HG03175 (cell line): ENCODE measurements around the gene PDGFA.

Experiments
- ATAC-seq: cut with Tn5 transposase; IDR thresholded peaks from one replicate; pipeline ENCODE4 v1.9.1; 2021; ENCODE audit warnings: mild to moderate bottlenecking, moderate library complexity; ENCODE audit not compliant: unreplicated experiment

Gene PDGFA

GRCh38 chr7:519484-520390 lies at the start of gene PDGFA:
TSS of gene PDGFA (minus strand) at chr7:519846. CDS start at chr7:519001, 845 bp downstream.
- no peak for ATAC-seq

- no peak for ATAC-seq
Observed at GRCh38 chr7:568031-568951, 48.6 kb upstream of the PDGFA start.

GRCh38 chr7:567305-567883 lies 47.7 kb upstream of the PDGFA start:
- ATAC-seq: no peak

GRCh38 chr7:566100-566499 lies 46.5 kb upstream of the PDGFA start:
- no peak for ATAC-seq

GRCh38 chr7:564176-564865 lies 44.7 kb upstream of the PDGFA start:
- ATAC-seq: no peak

- ATAC-seq: no peak
Observed at GRCh38 chr7:563629-564170, 44.1 kb upstream of the PDGFA start.

- no peak for ATAC-seq
Observed at GRCh38 chr7:562789-563628, 43.4 kb upstream of the PDGFA start.

- no peak for ATAC-seq
Observed at GRCh38 chr7:562374-562675, 42.7 kb upstream of the PDGFA start.

GRCh38 chr7:561631-562373 lies 42.2 kb upstream of the PDGFA start:
- no peak for ATAC-seq

- no peak for ATAC-seq
Observed at GRCh38 chr7:560966-561630, 41.5 kb upstream of the PDGFA start.

- ATAC-seq: no peak
Observed at GRCh38 chr7:559396-559705, 39.7 kb upstream of the PDGFA start.

GRCh38 chr7:557558-557881 lies 37.9 kb upstream of the PDGFA start:
- ATAC-seq: no peak

GRCh38 chr7:556837-557557 lies 37.4 kb upstream of the PDGFA start:
- no peak for ATAC-seq

- no peak for ATAC-seq
Observed at GRCh38 chr7:556291-556826, 36.7 kb upstream of the PDGFA start.

- no peak for ATAC-seq
Observed at GRCh38 chr7:555551-556160, 36.0 kb upstream of the PDGFA start.

- ATAC-seq: no peak
Observed at GRCh38 chr7:553636-554111, 34.0 kb upstream of the PDGFA start.

- ATAC-seq: no peak
Observed at GRCh38 chr7:552868-553635, 33.4 kb upstream of the PDGFA start.
